ENCODE results near the gene FBXW2. TPM values are rescaled to one million over a fixed set of nuclear protein-coding genes. Genes with fewer than 3 reads are reported as not detected.

The FBXW2 gene
- total and polyA plus RNA-seq, 10 of the 15 experiments (the other 5 are each of a cell fraction or from before 2014, with no cell fraction given), result 2.9 to 56.9 (median 39.1) TPM

DNA sequence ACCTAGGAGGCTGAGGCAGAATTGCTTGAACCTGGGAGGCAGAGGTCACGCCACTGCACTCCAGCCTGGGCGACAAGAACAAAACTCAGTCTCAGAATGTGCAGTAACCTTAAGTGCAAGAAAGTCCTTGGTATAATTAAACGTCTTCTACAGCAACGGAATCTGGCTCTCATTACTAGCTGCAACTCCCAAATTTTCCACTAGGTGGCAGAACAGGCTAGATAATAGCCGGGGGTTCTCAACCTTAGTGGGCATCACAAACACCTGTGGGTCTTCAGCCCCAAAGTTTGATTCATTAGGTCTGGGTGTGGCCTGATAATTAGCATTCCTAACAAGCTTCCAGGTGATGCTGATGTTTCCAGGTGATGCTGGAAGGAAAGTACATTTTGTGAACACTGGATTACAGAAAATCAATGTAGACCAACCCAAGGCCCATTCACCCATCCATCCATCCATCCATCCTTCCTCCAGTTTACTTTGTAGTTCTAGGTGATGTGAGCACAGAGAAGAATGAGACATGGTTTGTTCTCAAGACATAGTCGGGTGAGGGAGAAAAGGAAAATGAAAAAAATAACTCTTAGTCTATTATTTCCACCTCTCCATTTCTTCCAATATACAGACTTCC lies 37.3 kb downstream of the FBXW2 start:
- H3K4me3 ChIP-seq, result no peak overlapping the region
- ChIA-PET SMC1A (ENCODE audit: uncharacterized antibody, unreplicated experiment) (interaction anchor here (0.5 to 5.9 kb wide), 37 partner anchors 9 to 571 kb away, joined by 3 to 73 read pairs (median 4); no protein-coding TSS in a partner anchor), RAD21 (ENCODE audit: unreplicated experiment) (interaction anchor here (0.6 to 4.0 kb wide), 27 partner anchors 10 to 619 kb away, joined by 3 to 45 read pairs (median 4); partner anchors contain the start of genes C5 and FBXW2), CTCF (interaction anchor here (0.6 to 6.2 kb wide), 57 partner anchors 9 to 1233 kb away, joined by 3 to 109 read pairs (median 5); partner anchors contain the start of genes C5, FBXW2 and TRAF1), POLR2A (interaction anchor here (0.6 to 1.1 kb wide), 5 partner anchors 37 to 389 kb away, joined by 3 read pairs; partner anchors contain the start of gene FBXW2)
- peak; percentile 94 for FAIRE-seq
- no peaks in the 10 kb centered on the region for H3K79me2 ChIP-seq (ENCODE audit: control insufficient read depth, insufficient read depth, low read length)
- H3K4me2 ChIP-seq (ENCODE audit: control insufficient read depth, insufficient read depth), result no peak overlapping the region
- WGBS (ENCODE audit: insufficient coverage, insufficient replicate concordance, low lambda C conversion rate, missing lambda C conversion rate), result 6% methylated on average over 6 of the region's 6 CpGs
- H3K27ac ChIP-seq (ENCODE audit: control insufficient read depth, insufficient read depth), result no peak overlapping the region
- peak; percentile 94 for ATAC-seq
- no peak overlapping the region for H3K9ac ChIP-seq (ENCODE audit: control insufficient read depth, insufficient read depth, low read length)
- peaks cover 9% of the 10 kb centered on the region for H3K4me1 ChIP-seq (ENCODE audit: control insufficient read depth, insufficient read depth, low read length)
- H3K36me3 ChIP-seq (ENCODE audit: control insufficient read depth in 2 of 2, insufficient read depth in 2 of 2, low read length in 1 of 2), result peaks cover 2 to 11% of the 10 kb centered on the region in 2 experiments; a peak in 3 of 4 replicates
- no peaks in the 10 kb centered on the region for H4K20me1 ChIP-seq (ENCODE audit: control insufficient read depth, insufficient read depth)
- no TSS peak for BruUV-seq (replicated peaks)
- intact Hi-C loops (cut with micrococcal nuclease; ENCODE audit: unreplicated experiment), result loop anchor here (1.0 to 2.0 kb wide), 4 partner anchors 137 to 304 kb away; no protein-coding TSS in a partner anchor
- DNase-seq (ENCODE audit: low read depth, low spot score), result peak; percentile 30
- no peaks in the 10 kb centered on the region for H3K27me3 ChIP-seq (replicated peaks in 1 of 2; ENCODE audit: control insufficient read depth in 2 of 2, insufficient read depth in 2 of 2, low read length in 1 of 2)
- no peak overlapping the region; the same call in 1 of the 2 replicates for H2AFZ ChIP-seq (ENCODE audit: control insufficient read depth, low read depth, low read length)
- in situ Hi-C loops (cut with MboI), result loop anchor here (5.0 kb wide), 1 partner anchor 181 kb away; no protein-coding TSS in a partner anchor
- H3K9me3 ChIP-seq (replicated peaks; ENCODE audit: control insufficient read depth, insufficient read depth, low read length), result no peaks in the 10 kb centered on the region
- TF ChIP-seq ZSCAN29 (IDR thresholded peaks at IDR 0.05) (no peak), RUNX3 (IDR thresholded peaks at IDR 0.05; ENCODE audit: low read length) (no peak), ZNF217 (IDR thresholded peaks at IDR 0.05) (no peak), IKZF1 (conservative IDR thresholded peaks at IDR 0.05) (no peak), HDAC6 (IDR thresholded peaks at IDR 0.05; ENCODE audit: unreplicated experiment) (no peak), STAT3 (IDR thresholded peaks at IDR 0.05; ENCODE audit: low read depth, low read length) (no peak), RAD21 (IDR thresholded peaks at IDR 0.05; ENCODE audit: insufficient read depth, low read depth, low read length) (peak; percentile 96), RFX5 (IDR thresholded peaks at IDR 0.05; ENCODE audit: low read depth, low read length) (no peak), ZBTB11 (CRISPR knock-in tag; IDR thresholded peaks at IDR 0.05) (no peak)
- TF ChIP-seq, protein P1, sequence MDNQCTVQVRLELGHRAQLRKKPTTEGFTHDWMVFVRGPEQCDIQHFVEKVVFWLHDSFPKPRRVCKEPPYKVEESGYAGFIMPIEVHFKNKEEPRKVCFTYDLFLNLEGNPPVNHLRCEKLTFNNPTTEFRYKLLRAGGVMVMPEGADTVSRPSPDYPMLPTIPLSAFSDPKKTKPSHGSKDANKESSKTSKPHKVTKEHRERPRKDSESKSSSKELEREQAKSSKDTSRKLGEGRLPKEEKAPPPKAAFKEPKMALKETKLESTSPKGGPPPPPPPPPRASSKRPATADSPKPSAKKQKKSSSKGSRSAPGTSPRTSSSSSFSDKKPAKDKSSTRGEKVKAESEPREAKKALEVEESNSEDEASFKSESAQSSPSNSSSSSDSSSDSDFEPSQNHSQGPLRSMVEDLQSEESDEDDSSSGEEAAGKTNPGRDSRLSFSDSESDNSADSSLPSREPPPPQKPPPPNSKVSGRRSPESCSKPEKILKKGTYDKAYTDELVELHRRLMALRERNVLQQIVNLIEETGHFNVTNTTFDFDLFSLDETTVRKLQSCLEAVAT (IDR thresholded peaks at IDR 0.05), result 0 out of 2 replicates have a peak, but pooled peaks have one; percentile 21
- TF ChIP-seq, protein P2, sequence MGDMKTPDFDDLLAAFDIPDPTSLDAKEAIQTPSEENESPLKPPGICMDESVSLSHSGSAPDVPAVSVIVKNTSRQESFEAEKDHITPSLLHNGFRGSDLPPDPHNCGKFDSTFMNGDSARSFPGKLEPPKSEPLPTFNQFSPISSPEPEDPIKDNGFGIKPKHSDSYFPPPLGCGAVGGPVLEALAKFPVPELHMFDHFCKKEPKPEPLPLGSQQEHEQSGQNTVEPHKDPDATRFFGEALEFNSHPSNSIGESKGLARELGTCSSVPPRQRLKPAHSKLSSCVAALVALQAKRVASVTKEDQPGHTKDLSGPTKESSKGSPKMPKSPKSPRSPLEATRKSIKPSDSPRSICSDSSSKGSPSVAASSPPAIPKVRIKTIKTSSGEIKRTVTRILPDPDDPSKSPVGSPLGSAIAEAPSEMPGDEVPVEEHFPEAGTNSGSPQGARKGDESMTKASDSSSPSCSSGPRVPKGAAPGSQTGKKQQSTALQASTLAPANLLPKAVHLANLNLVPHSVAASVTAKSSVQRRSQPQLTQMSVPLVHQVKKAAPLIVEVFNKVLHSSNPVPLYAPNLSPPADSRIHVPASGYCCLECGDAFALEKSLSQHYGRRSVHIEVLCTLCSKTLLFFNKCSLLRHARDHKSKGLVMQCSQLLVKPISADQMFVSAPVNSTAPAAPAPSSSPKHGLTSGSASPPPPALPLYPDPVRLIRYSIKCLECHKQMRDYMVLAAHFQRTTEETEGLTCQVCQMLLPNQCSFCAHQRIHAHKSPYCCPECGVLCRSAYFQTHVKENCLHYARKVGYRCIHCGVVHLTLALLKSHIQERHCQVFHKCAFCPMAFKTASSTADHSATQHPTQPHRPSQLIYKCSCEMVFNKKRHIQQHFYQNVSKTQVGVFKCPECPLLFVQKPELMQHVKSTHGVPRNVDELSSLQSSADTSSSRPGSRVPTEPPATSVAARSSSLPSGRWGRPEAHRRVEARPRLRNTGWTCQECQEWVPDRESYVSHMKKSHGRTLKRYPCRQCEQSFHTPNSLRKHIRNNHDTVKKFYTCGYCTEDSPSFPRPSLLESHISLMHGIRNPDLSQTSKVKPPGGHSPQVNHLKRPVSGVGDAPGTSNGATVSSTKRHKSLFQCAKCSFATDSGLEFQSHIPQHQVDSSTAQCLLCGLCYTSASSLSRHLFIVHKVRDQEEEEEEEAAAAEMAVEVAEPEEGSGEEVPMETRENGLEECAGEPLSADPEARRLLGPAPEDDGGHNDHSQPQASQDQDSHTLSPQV (IDR thresholded peaks at IDR 0.05), result no peak

All from GM12878 (cell line).